GM21528 (cell line): ENCODE measurements around the gene RACK1.
"Not testable (repeated sequence)": the region's sequence is repeated elsewhere in the genome, so short reads cannot be mapped to it uniquely, and the experiment has no call there.

Experiments
- ATAC-seq: cut with Tn5 transposase; IDR thresholded peaks from one replicate; pipeline ENCODE4 v1.9.1; 2021; ENCODE audit warnings: mild to moderate bottlenecking, moderate library complexity; ENCODE audit not compliant: unreplicated experiment, low FRiP score

Gene RACK1

DNA sequence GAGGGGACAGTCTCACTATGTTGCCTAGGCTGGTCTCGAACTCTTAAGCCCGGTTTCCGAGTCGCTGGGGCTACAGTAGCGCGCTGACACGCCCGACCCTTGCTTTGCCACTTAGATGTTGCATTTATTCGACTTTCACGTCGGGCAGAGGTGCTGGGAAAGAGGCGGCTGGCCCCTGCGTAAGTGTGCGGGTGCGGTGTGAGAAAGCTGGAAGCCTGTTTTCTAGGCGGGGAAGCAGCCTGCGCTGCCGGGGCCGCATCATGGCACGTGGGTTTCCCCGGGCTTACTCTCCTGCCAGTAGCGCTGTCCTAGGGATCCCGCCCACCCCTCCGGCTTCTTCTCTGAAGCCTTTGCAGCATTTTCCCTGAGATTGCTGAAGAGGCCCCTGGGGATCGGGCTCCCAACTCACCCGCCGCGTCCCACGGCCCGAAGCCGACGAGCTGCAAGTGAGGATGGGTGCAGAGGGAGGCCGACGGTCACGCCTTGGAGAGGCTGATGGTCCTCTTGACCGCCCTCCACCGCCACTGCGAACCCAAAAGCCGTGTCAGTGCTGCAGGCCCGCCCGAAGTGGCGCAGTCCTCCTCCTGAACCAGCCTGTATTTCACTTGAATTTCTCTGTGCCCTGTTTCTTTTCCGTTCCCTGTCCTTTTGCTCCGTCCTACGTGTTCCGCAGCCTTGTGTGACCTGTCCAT is 26.4 kb downstream of the RACK1 start:
- ATAC-seq: peak; percentile 32

DNA sequence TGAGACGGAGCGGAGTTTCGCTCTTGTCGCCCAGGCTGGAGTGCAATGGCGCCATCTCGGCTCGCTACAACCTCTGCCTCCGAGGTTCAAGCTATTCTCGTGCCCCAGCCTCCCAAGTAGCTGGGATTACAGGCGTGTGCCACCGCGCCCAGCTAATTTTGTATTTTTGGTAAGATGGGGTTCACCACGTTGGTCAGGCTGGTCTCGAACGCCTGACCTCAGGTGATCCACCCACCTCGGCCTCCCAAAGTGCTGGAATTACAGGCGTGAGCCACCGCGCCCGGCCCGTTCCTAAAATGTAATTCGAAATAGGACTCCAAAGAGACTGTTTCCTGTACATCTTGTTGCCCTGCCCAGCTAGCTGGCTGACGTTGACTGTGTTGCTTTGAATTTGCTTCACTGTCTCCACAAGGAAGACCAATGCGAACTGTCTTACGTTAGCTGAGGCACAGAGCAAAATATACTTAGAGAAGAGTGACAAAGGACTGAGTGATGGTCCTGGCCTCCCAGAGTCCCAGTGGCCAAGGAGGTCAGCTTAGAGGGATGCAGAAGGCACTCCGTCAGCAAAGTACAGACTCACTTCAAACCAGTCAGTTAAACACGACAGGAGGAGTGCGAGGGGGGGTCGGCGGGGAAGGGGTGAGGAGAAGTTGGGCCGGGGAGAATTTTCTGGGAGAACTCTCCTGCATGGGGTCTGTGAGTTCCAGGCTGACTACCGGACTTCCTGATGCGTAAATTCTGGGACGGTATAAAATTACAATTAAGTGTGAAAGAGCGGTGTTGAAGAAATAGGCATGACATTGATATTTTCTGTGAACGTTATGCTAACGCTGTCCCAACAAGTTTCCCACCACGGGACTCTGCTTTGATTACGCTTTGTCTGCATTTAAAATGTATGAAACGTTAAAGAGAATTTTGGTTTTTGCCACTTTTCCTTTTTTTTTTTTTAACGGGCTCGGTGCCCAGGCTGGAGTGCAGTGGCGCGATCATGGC is 27.4 kb downstream of the RACK1 start:
- ATAC-seq: no peak

DNA sequence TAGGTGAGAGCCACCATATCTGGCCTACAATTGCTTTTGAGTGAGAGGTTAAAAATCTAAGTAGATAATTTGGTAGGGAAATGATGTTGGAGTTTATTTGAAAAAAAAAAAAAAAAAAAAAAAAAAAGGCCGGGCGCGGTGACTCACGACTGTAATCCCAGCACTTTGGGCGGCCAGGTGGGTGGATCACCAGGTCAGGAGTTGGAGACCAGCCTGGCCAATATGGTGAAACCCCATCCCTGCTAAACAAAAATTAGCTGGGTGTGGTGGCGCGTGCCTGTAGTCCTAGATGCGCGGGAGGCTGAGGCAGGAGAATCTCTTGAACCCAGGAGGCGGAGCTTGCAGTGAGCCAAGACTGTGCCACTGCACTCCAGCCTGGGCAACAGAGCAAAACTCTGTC is 29.5 kb downstream of the RACK1 start:
- ATAC-seq: not testable (repeated sequence)

DNA sequence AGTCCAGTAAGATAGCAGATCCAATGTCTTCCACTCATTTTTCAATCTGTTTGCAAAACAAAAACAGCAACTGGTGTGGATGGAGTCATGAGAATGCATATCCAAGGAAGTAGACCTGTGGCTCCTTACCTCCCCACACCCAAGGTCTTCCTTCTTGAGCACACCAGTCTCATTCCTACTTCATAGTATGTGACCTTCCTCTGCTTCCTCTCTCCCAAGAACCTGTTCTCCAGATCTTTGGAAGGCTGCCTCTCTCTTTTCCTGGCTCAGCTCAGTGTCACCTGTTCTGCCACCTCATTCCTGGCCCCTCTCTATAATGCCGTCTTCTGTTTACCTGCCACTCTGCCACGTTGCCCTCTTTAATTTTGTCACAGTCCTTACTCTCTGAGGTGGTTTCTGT is 30.8 kb downstream of the RACK1 start:
- no peak for ATAC-seq

DNA sequence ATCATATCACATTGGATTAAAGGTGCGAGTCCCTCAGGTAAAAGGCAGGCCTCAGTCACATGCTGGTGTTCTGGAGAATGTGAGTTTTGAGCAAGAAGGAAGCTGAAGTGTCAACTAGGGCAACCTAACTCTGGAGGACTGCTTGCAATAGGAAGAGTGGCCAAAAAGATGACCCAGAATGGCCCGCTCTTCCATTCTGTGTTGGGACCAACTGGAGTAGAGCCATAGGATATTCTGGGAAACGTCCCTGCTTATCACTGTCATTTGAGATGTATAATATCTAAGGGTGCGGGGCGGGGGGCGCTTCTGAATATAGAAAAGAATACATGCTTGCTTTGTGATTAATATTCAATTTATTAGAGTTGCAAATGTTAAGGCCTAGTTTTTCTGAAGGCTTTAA is 31.6 kb downstream of the RACK1 start:
- ATAC-seq: no peak

DNA sequence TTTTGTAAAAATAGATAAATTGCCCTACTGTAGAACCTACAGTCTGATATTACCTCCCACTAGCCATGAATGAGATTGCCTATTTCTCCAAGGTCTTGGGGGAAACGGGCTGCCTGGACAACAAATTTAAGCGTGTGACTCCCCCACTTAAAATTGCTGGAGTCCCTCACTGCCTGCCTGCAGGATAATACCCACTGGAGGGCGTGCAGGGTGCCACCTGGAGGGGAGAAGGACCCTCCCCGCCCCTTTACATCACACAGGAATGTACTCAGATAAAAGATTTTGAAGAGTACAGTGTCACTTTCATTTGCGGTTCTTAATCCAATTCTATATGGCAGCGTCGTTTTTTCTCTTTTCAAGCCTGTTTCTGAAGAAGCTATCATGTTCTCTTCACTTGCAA is 32.5 kb downstream of the RACK1 start:
- no peak for ATAC-seq

DNA sequence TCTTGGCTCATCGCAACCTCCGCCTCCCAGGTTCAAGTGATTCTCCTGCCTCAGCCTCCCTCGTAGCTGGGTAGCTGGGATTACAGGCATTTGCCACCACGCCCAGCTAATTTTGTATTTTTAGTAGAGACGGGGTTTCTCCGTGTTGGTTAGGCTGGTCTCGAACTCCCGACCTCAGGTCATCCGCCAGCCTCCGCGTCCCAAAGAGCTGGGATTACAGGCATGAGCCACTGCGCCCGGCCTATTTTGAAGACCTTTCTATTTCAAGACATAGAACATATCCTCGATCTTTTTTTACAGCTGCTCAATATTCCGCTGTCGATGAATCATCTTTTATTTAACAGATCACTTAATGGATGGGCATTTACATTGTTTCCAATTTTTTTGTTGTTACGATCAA is 33.0 kb downstream of the RACK1 start:
- ATAC-seq: not testable (repeated sequence)

DNA sequence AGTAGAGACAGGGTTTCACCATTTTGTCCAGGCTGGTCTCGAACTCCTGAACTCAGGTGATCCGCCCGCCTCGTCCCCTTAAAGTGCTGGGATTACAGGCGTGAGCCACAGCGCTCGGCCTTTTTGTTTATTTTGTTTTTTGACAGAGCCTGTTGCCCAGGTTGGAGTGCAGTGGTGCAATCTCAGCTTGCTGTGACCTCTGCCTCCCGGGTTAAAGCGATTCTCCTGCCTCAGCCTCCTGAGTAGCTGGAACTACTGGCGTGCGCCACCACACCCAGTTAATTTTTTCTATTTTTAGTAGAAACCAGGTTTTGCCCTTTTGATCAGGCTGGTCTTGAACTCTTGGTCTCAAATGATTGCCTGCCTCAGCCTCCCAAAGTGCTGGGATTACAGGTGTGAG is 33.6 kb downstream of the RACK1 start:
- not testable (repeated sequence) for ATAC-seq

DNA sequence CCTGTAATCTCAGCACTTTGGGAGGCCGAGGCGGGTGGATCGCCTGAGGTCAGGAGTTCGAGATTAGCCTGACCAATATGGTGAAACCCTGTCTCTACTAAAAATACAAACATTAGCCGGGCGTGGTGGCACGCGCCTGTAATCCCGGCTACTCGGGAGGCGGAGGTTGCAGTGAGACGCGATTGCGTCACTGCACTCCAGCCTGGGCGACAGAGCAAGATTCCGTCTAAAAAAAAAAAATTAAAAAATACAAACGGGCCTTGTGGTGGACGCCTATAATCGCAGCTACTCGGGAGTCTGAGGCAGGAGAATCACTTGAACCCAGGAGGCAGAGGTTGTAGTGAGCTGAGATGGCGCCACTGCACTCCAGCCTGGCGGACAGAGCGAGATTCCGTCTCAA is 34.7 kb downstream of the RACK1 start:
- not testable (repeated sequence) for ATAC-seq

DNA sequence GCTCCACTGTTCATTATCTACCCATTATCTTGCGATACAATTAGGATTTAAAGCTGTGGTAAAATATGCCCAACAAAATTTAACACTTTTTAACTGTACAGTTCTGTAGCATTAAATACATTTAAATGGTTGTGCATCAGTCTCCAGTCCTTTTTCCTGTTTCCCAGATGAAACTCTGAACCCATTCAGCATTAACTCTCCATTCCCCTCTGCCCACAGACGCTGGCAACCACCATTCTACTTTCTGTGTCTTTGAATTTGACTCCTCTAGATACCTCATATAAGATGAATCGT is 35.8 kb downstream of the RACK1 start:
- no peak for ATAC-seq

DNA sequence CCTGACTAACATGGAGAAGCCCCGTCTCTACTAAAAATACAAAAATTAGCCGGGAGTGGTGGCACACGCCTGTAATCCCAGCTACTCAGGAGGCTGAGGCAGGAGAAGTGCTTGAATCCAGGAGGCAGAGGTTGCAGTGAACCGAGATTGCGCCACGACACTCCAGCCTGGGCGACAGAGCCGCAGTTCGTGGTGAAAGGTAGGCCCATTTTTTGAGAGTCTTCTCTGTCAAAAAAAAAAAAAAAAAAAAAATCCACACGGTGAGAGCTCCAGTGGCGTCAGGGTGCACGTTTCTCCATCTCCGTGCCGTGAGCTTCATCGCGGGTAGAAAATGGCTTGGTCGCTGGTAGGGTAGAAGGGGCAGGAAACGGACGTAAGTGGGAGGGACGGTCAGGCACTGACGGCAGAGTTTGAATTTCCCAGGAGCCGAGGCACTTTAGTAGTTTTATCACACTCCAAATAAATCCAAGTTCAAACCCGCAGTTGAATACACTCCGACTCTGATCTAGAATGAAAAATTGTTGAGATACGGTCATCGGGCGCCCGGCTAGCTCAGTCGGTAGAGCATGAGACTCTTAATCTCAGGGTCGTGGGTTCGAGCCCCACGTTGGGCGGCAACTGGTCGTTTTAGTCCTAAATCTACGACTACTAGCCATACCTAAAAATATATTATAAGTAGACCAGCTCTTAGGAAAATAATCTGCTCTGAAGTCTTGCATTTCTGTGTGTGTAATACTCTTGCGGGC is 36.3 kb downstream of the RACK1 start:
- ATAC-seq: peak; percentile 47

DNA sequence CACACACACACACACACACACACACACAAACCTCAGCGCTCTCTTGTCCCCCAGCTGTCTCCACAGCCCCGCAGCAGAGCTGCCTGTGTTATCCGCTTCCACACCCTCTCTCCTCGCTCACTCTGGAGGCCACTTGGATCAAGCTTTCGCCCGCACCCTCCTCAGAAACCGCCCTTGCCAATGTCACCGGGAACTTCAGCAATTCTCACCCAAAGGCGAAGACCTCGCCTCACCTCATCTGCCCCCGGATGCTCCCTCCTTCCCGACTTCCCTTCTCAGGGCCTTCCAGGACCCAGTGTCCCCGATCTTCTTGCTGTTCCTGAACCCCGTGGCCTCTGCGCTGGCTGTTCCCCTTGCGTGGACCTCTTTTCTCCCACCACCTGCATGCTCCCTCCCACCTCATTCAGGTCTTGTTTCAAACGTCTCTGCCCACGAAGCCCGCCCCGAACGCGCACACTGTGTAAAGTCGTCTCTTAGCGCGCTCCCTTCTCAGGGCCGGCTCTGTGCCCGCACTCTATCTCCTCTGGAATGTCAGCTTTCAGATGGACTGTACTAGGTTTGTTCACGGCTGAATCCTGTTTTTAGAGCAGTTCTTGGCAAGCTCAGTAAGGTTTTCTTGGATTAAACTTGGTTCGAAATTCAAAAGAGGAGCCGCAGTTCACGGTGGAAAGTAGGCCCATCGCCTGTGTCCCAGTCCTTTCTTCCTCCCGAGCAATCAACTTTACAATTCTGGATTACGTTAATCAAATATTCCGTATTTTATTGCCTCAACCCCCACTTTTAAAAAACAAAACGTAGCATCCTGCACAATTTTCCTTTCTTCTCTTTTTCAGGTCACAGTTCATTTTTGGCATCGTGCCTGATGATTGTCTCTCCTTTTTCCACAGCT is 37.7 kb downstream of the RACK1 start:
- no peak for ATAC-seq

DNA sequence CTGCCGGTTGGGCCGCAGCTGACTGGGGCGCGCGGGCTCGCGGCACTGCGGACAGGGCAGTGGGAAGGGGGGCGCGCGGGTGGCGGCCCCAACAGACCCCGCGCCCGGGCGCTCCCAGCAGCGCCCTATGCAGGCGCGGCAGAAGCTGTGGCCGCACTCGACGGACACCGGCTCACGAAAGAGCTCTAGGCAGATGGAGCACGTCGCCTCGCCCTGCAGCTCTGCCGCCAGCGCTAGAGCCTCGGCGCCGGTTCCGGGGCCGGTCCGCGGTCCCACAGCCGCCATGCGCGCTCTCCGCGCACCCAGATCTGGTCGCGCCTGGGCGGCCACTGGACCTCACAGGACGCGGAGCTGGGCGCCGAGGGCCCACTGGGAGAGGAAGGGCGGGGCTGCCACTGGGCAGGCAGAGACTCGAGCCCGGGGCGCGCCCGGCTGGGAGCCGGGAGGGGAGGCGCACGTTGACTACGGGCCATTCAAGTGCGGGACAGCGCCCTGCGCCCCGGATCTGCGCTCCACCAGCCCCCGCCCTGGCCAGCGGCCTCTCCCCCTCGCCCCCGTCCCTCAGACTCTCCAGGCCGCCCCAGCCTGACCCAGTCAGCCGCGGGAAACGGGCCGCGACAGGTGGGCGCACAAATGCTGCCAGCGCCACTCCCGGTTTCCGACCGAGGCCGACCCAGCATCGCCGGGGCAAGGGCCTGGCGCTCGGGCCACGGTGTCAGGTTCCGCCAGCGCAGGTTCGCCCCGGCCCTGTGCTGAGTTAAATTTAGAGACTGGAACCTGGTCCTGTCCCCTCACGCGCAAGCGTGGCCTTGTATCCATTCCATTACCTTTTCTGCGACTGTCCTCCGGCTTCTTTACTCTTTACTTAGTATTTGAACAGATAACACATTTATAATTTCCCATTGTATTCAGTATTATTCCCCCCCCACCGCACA is 38.6 kb downstream of the RACK1 start, which contains the start of gene TRIM7:
TSS of gene TRIM7 (minus strand) at position 371 of the 935 bp plus-strand sequence. CDS start at position 285, 86 bp downstream.
- no peak for ATAC-seq

DNA sequence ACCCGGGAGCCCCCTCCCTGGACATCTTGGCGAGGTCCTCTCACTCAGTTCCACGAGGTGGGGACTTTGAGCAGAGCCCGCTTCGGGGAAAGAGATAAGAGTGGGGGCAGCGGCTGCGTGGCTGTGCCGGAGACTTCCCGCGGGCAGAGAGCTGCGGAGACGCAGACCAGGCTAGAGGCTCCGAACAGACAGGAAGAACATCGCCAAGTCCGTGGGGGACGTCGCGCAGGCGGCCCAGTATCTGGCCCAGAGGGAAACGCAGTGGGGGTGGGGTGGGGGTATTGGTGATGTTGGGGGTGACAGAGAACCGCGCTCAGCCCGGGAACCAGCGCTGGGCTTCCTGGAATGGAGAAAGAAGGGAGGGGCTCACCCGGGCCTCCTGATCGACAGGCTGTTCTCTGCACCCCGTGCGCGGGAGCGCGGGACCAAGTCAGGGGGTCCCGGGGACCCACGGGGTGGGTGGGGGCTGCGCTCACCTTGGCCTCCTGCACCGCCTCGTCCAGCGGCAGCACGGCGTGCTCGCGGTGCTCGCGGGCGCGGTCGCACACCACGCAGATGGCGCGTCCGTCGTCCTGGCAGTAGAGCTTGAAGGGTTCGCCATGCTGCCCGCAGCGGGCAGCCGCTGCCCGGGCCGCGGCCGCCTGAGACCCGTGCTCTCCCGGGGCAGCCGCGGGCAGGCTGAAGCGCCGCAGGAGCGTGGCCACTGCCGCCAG is 39.4 kb downstream of the RACK1 start:
- ATAC-seq: no peak

DNA sequence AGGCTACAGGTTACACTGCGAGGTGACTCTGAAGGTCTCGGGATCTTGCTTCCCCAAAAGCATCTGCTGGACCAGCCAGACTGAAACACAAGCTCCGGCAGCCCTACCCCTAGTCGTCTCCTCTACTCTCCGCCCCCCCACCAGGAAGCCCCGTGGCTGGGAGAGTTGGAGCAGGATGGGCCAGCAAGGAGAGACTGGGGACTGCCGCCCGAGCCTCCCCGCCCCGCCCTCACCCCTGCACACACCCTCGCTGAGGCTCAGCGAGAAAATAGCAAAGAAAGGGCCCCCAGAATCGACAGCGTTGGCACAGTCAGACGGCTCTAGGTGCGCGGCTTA is 40.0 kb downstream of the RACK1 start:
- no peak for ATAC-seq

DNA sequence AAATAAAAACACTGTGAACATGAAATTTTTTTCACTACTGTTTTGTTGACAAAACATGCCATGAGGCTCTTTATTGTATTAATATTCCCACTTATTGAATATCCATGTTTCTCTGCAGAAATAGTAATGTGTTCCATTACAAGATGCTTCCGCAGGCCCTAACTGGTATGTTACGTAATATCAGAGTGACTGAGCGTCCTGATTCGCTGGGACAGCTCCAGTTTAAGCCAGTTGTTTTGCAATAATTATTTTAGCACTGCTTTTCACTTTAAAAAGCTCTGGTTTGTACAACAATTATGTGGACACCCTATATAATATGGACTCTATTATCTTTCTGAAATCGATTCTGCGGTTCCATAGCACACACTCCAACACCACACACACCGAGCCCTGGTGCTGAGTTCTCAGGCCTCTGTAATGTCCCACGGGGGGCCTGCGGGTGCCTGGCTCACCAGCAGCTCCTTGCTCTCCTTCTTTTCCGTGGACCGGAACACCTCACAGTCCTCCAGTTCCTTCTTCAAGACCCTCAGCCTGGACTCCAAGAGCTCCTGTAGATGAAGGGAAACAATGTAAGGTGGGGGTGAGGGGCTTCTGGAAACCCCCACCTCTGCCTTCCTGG is 40.5 kb downstream of the RACK1 start:
- ATAC-seq: no peak

DNA sequence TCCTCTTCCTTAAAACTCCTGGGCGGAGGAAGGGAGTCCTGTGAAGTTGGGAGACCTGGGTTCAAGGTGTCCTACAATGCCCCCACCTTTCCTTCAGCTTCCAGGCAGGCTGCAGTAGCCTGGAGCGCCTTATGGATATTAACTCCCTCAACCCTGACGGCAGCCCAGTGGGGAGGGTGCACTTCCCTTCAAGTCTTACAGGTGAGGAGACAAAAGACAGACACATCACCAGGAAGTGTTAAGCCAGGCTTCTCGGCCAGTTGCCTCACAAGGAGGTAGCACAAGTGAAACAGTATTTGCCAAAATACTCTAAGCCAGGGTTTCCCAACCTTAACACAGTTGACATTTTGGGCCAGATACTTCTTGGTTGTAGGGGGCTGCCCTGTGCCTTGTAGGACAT is 42.9 kb downstream of the RACK1 start:
- no peak for ATAC-seq
